GM12872 (cell line): ENCODE data around the gene SMIM41.

Source experiments
- CTCF ChIP-seq: IDR thresholded peaks from 3 replicates; pipeline ENCODE4 v1.5.1; 2011; ENCODE audit warnings: low read depth, mild to moderate bottlenecking, low read length, moderate library complexity; ENCODE audit not compliant: insufficient read depth

The SMIM41 gene

GRCh38 chr12:52058631-52059361, 20.7 kb upstream of the SMIM41 start:
- TF ChIP-seq CTCF, result no peak

- no peak for TF ChIP-seq CTCF
These were observed 19.7 kb upstream of the SMIM41 start for GRCh38 chr12:52059582-52060497.

- TF ChIP-seq CTCF, result no peak
These were observed 18.9 kb upstream of the SMIM41 start for GRCh38 chr12:52060498-52061177.

GRCh38 chr12:52061470-52062166, 17.9 kb upstream of the SMIM41 start:
- no peak for TF ChIP-seq CTCF

- TF ChIP-seq CTCF, result no peak
These were observed 17.1 kb upstream of the SMIM41 start for GRCh38 chr12:52062167-52063081.

- TF ChIP-seq CTCF, result no peak
These were observed 16.2 kb upstream of the SMIM41 start for GRCh38 chr12:52063082-52063924.
